HG02884 (cell line): ENCODE data around the gene MAN2A1.

Experiments
- ATAC-seq: cut with Tn5 transposase; IDR thresholded peaks from one replicate; pipeline ENCODE4 v1.9.1; 2021; ENCODE audit warnings: mild to moderate bottlenecking, moderate library complexity; ENCODE audit not compliant: unreplicated experiment

The MAN2A1 gene

DNA sequence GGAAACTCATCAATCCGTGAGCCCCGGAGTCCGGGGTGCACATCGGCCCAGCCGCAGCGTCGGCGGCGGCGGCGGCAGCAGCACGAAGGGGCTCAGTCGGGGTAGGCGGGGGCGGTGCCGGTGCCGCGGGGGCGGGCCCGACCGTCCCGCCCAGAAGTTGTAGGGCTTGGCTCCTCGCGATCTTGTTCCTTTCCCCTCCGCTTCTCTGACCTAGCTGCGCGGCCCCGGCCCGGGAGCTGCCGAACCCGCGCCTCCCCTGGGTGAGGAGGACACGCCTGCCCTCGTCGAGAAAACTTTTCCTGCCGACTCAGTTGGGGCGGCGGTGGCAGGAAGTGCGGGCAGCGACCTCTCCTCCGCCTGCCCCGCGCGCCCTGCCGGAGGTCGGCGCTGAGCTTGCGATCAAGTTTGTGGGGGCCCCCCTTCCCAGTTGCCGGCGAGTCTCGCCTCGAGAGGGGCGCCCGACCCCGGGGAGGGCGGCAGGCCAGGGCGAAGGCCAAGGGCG is at the start of gene MAN2A1:
Gene MAN2A1 (plus strand): TSS at position 188 of the 502 bp plus-strand sequence. CDS start 491 bp downstream, outside the sequence.
- peak; percentile 40 for ATAC-seq

DNA sequence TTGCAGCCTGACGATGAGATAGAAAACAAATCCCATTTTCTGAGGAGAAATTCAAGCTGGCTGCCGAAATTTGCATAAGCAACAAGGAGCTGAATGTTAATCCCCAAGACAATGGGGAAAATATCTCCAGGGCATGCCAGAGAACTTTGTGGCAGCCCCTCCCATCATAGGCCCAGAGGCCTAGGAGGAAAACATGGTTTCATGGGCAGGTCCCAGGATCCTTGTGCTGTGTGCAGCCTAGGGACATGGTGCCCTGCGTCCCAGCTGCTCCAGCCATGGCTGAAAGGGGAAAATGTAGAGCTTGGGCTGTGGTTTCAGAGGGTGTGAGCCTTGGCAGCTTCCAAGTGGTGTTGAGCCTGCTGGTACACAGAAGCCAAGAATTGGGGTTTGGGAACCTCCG is 48.8 kb upstream of the MAN2A1 start:
- ATAC-seq: no peak

DNA sequence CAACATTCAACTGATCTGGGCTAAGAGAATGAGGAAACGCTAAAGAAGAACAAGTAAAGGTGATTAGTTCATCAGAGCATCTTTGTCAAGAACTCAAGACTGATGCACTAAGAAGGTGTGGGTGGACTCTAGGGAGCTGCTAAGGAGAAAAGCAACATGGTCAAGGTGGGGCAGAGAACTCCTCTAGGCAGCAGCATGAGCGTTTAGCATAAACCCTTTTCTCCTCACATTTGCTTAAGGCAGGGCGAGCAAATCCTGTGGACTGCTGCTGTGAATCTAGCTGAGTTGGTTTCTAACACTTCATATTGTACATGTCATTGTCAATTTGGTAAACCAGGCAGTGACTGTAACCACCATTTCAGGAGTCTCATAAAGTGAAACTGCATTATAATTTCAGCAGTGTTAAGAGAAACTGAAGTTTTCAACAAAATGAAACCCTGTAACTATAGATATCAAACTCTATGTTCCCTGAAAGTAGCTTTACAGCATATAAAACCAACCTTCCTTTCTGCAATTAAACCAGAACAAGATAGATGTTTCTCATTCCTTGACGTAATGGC is 45.9 kb upstream of the MAN2A1 start:
- no peak for ATAC-seq

DNA sequence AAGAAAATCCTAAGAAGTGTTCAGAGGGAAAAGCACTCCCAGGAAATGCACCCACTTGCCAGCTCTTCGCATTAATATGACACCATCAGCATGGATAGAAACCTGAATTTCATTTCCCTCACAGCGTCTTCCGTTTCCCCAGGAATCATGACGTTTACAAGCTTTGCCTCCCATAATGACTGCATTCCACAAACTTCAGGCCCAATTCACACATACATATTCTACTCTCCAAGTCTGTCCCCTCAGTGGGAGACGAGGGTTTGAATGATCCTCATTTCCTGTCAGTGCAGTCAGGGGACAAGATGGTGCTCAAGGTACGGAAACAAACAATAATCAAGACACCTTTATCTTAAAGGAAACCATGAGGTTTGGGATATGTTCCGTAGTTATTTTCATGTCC is 44.9 kb upstream of the MAN2A1 start:
- no peak for ATAC-seq

DNA sequence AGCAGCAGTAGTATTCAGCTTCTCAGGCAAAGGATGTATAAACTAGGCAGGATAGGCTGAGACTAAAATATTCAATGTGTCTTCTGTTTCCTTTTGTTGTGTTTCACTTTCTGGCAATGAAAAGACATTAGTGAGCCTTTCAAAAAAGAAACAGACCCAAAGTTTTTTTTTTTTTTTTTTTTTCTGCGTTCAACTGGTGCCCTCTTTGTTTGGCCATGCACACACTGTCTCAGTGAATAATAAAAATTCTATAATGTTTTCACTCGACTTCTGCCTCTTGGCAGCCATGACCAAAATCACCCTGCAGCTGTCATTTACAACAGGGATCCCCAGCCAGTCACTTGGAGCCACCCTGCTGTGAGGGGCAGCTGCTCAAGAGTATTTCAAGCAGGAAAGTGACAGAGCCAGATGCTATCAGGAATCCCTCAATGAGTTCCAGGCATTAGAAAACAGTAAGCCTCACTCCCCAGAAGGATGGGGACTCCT is 44.0 kb upstream of the MAN2A1 start:
- no peak for ATAC-seq

DNA sequence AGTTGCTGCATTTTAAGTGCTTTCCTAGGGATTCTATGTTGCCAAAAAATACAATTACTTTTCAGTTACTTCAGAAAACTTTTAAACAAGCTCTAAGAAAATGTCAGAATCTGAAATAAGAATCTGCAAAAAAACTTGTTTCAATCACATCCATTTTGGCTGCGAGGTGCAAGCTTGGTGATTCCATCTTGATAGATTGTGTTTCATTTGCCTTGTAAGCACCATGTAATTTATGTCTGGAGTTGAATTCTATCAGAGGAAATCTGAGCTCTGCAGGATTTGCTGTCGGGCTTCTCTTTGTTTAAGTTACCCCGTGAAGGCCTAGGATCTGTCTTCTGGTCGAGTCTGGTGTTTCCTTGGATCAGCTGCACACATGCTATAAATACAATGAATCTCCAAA is 40.4 kb upstream of the MAN2A1 start:
- ATAC-seq: no peak

DNA sequence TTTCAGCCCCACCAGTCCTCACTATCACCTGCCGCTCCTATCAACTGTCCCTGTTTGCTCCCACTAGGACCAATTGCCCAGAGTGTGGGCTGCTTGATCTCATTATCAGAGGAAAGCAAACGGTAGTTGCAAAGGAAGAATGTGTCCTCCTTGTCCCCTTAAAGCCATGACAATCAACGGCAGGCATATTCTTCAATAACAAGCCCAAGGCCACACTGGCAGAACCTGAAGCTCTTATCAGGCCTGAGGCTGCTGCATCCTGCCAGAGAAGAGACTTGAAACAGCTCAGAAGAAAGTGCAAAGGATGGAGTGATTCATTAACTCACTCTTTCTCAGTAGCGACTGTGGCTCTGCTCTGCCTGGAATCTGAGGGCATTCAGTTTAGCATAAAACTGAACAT is 39.2 kb upstream of the MAN2A1 start:
- ATAC-seq: no peak

DNA sequence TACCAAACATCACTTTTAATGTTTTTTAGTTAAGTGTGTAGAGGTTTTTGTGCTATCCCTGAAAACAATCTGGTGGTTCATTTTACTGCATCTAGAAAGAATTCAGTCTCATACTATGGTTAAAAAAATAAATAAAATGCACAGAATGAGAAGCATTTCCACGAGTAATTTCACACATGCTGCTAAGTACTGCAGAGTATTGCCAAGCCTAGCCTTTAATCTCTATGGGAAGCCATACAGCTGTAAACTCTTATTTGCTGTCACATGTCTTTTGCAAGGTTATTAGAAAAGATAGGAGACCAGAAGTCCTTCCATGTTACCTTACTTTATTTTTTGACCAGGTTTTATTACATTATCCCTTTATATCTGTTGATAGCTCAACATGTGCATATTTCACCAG is 37.6 kb upstream of the MAN2A1 start:
- no peak for ATAC-seq

DNA sequence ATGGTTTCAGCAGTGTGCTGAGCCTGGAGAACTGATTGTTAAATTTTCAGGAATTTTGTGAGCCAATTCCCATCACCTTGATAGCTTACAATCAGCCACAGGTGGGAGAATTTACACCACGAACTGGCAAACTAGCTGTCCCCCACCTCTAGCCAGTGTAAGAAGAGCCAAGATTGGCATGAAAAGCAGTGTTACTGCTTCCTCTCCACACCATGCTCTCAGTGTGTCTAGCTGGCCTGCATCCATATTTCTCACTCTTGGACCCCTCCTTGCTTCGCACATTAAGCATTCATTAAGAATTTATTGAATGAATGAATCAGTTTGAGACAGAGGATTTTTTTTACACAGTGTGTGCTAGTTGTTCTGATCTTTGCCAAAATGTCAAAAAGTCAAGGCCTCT is 36.7 kb upstream of the MAN2A1 start:
- ATAC-seq: no peak

DNA sequence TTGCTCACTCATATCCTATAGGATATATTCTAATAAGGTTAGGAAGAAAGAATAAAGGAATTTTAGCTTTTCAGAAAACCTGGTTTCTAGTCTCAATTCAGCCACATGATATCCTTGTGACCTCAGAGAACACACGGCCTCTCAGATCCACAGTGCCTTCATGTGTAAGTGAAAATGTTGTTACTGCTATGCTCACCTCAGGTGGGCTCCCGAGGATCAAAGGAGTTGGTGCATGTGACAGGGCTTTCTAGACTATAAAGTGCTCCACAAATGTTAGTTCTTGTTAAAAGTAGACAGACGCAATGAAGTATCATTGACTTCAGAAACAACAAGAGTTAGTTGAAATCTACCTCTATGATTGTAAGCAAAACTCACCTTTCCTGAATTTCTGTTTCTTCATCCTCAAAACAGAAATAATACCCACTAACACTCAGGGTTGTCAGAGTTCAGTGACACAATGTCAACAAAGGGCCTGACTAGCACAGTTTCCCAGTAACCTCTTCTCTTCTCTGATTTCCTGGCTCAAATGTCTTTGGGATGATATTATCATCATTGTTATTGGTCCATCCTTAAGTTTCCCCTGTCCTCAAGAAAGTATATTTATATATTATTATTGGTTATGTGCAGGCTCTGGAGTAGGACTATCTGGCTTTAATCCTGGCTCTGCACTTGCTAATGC is 36.0 kb upstream of the MAN2A1 start:
- no peak for ATAC-seq

DNA sequence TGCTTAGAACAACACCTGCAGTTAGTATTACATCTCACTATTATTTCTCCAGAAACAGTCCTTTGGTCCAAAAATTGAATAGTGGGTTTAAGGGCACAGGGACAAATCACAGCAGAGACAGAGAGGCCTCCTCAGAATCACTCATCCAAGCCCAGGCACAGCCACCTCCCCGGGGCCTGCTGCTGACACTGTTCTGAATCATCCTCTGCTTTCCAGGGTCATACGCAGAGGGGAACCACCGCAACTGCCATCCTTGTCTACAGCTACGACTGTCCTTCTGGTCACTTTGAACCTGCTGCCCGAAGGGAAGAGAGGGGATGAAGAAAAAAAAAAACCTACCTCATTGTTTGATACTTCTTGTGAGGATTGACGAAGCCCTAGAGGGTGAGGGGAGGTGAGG is 35.3 kb upstream of the MAN2A1 start:
- ATAC-seq: no peak

DNA sequence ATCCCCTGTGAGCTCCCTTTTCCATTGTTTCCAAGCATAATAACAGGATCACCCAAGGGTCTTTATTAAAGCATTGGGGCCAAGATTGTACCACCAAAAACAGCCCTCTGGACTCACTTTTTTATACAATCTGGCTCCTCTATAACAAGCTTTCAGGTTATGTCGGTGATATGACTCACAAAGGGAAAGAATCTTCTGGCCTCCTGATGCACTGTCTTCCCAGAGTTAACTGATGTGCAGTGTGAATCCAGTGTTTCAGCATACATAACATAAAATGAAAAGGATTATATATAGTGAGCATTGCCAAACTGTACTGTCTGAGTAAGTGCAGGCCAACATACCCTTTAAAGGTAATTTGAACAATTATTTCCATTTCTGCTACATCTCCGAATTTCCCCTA is 33.9 kb upstream of the MAN2A1 start:
- ATAC-seq: no peak

DNA sequence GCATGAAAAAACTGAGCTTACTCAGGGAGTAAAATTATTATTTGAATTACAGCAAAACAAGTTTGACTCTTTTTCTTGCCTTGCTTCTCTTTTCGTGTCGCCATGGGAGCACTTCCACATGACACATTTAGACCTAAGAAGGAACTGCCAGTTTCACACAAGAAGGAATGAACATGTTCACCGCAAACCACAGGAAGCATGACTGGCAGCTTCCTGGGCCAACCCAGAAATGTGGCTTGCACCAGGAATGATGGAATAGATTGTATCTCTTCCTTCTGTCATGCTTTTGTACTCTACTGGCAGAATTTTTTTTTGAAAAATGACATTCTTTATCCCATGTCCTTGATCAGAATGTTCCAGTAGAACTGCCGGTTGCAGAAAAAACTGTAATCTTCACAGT is 32.9 kb upstream of the MAN2A1 start:
- no peak for ATAC-seq

DNA sequence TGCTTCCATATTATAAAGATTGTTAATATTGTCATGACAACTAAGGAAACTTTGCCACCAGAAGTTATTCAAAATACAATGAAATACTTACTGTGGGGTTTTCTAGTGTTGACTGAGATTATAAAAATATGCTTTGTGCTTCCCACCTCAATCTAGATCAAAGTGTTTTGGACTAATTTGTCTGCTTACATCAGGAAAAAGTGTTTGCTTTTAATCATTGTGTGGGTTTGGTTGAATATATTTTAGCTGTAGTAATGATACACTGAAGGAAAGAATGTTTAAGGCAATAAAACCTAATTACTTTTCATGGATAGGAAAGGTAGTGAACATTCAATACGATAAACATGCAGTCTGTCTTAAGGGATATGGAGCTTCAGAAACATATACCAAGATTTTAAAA is 29.8 kb upstream of the MAN2A1 start:
- ATAC-seq: no peak

DNA sequence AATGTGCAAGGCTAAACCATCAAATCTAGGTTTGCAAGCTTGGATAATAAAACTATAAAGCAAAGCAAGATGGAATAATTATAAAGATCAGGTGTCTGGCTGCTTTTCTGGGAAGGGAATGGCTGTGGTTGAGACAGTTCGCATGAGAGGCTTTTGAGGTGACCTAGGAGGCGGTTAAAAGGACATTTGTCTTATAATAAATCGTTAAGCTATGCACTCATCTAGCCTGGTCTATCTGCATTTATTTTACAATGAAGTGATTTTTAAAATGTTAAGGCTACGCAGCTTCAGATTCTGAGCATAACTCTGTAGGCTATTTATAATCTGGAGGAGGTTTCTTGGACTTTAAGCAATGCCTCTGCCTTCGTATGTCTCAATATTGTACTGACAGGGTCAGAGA is 29.4 kb upstream of the MAN2A1 start:
- ATAC-seq: no peak

DNA sequence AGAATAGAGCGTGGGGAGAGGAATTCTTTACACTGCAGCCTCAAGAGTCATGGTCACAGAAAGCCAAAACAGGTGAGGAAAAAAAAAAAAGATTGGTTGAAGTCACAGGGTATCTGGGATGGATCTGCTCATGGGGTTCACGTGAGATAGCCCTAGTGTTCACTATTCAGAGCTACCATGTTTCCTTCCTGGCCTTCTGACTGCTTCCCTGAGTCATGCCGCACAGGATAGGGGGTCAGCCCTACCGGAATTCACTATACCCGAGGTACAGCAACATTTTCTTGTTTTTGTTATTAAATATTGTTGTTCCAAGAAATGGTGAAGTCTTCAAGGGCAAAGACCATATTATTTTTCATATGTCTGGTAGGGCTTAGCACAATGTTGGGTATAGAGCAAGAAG is 21.5 kb upstream of the MAN2A1 start:
- ATAC-seq: no peak

DNA sequence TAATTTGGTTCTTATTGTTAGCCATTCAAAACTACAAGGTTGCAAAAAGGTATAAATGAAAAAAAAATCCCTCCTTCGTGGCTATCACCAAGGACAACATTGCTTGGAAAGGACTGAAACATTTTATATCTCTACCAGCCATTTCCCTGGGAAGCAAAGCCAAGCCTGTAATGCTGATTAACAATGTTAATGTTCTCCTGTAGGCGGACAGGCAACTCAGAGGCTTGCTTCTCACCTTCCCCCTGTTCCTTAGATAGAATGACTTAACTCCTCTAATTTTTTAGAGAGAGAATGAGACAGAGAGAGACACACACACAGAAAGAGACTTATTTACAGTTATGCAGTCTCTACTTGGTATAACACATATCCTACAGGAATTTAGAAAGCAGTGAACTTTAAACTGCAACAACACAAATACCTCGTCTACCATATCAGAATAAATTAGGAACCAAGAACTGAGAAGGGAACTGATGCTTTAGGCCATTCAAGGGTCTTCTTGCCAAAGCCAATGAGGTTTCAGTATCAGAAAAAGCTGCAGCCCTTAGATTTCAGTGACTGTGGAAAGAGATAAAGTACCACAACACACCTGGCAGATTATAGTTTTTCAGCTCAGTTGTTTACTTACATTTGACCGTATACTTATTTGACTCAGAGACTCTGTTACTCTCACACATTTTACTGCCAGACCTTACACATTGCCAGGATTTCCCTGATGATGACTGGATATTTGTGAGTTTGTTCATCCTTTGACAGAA is 20.9 kb upstream of the MAN2A1 start:
- ATAC-seq: no peak

DNA sequence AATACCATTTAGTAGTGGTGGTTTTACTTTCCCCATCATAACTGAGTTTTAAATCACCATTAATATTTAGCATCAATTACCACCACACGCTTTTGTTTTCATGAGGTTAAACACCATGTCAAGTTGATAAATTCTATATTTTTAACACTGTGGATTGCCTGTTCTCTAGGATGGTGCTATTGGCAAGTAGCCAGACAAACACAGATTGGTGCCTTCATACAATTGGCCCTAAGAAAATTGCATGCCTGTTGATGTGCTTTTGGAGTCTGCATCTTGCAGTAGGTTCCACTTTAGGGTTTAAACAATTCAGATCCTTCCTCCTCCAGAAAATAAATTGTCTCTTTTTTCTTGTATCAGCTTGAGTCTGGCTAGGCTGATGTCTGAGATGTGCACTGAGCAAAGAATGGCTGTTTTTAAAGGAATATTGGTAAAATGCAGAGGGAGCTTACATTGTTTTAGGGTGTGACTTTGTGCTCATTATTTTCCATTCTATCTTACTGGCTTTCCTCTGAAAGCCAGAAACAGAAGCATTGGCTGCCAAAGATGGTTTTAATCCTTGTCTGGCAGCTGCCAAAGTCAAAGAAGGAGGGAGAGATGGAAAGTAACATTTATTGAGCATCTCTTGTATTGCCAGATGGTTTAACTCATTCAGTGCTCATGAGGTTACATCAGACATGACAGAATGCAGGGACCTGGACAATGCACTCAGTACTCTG is 19.6 kb upstream of the MAN2A1 start:
- ATAC-seq: no peak

DNA sequence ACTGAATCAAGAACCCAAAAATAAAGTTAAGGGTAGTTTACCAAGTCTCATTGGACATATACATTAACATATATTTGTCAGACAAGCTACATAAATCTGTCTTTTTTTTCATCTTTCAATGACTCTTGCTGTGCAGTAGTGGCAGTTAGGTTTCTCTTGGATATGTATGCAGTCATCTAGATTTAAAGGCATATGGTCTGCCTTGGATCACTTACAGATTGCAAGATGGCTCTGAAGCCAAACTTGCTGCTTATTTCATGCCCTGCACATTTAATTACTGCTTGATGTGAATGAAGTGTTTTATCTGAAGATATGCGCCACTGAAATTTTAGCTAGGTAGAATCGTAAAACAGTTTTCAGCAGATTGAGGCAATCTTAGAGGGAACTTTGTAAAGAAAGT is 18.6 kb upstream of the MAN2A1 start:
- ATAC-seq: no peak

DNA sequence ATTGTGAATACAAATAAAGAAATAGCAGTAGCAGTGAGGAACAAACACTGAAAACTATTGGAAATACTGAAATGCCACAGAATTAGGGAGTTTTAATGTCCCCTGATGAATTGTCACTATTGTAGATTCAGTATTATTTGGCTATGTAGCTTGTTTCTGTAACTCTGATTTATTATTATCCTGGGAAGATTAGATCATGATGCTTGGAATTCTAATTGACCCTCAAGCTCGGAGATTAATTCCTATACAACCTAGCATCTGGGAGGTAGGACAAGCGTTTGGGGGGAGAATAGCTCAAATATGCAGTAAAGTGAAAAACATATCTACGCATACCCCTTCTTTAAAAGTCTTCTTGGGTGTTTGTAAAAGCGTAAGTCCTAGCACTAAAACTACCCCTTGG is 15.1 kb upstream of the MAN2A1 start:
- ATAC-seq: no peak

DNA sequence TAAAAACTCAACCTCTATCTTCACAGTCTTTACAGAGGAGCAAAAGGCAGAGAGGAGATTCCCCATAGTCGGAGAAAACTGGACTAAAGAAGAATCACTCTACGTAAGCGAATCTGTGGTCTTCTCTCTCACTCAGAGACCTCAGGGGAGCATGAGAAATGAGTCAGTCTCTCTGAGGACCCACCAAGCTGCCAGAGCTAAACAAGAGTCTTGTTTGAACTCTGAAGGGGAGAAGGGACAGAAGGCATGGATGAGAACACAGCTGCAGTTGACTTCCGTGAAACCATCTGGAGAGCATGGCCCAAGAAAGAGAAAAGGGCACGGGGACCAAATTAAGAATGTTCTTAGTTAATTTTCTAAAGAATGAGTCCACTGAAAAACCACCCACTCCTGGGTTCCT is 12.8 kb upstream of the MAN2A1 start:
- ATAC-seq: no peak
